ENCODE measurements around the gene NTSR1.

NTSR1 gene

DNA sequence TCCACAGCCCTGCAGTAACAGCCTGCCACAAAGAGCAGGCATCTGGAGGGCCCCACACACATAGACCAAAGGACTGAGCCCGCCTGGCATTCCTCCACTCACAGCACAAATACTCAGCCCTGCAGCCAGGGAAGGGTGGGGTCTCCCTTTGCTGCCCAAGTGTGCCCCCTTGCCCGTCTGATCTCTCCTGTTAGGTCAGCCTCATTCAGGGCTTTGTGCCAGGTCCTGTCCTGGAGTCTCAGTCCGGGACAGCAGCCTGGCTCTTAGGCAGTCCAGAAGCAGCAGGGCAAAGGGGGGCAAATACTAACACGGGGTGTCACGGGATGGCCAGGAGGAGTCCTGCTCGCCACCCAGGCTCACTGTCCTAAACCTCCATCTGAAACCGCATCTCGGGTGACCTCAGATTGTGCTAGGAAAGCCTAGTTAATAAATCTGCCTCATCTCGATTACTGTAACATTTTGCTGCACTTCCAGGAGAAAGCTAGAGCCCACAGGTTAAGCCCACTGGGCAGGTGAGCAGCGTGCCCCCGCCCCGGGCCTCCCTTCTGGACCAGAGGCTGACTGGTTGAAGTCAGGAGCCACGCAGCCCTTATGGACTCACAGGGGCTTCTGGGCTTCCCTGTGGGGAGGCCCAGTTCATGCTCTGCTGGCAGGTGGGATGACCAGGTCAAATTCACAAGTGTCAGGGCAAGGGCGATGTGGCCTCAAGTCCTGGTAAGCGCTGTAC, 92.8 kb downstream of the NTSR1 start:
- no peak for TF ChIP-seq ZFX (IDR thresholded peaks at IDR 0.05; ENCODE audit: borderline replicate concordance)
- H3K27ac ChIP-seq: no peak overlapping the region

DNA sequence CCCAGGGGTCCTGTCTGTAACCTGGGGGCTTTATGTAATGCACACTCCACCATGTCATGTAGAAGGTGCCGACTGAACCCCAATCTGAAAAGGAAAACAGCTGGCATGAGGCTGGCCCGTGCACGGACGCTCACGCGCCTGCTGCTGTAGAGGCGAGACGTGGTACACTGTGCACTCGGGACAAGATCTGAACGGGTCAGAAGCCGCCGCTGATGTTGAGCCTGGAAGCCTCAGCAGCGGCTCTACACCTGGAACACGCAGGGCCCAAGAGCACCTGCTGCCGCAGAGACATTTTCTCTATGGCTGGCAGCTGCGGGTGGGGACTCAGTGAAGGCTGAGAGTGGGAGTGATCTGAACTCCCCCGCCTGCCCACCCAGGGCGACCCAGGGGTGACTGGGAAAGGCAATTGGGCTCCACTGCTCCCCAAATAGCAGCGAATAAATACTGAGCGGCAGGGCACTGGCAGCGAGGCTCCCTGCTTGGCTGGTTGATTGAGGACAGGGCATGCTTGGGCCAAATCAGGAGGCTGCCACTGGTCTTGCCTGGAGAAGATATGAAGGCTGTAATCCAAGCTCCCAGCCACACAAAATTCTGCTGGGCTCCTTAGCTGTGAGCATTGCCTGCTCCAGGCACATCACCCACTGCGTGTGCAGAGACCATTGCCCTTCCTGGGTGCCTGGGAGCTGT, 93.5 kb downstream of the NTSR1 start:
- H3K27ac ChIP-seq: no peak overlapping the region
- TF ChIP-seq, protein P1, sequence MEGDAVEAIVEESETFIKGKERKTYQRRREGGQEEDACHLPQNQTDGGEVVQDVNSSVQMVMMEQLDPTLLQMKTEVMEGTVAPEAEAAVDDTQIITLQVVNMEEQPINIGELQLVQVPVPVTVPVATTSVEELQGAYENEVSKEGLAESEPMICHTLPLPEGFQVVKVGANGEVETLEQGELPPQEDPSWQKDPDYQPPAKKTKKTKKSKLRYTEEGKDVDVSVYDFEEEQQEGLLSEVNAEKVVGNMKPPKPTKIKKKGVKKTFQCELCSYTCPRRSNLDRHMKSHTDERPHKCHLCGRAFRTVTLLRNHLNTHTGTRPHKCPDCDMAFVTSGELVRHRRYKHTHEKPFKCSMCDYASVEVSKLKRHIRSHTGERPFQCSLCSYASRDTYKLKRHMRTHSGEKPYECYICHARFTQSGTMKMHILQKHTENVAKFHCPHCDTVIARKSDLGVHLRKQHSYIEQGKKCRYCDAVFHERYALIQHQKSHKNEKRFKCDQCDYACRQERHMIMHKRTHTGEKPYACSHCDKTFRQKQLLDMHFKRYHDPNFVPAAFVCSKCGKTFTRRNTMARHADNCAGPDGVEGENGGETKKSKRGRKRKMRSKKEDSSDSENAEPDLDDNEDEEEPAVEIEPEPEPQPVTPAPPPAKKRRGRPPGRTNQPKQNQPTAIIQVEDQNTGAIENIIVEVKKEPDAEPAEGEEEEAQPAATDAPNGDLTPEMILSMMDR (IDR thresholded peaks at IDR 0.05): no peak
- no peak for TF ChIP-seq ZFX (IDR thresholded peaks at IDR 0.05; ENCODE audit: borderline replicate concordance)

DNA sequence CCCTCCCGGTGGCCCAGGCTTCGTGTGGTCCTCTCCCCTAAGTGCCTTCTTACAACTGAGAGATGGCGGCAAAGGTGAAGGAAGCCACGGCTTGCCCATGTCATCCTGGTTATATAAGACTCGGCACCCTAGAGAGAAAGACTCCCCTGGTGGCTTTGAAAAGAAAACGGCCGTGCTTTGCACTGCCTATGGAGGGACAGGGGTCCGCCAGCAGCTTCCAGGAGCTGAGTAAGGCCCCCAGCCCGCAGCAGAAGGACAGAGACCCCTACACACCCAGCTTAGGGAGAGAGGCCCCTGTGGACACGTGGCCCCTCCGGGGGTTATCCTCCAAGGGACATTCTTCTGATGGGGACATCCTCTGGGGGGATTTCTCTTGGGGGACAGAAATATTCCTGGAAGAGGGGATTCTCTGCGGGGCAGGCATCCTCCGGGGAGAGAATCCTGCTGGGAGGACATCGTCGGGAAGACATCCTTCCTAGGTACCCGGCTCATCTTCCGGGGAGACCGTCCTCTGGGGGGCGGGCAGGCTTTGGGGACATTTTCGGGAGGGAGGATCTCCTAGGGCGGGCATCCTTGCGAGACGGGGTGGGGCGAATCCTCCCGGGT, 95.5 kb downstream of the NTSR1 start:
- H3K27ac ChIP-seq: no peak overlapping the region
- TF ChIP-seq ZFX (IDR thresholded peaks at IDR 0.05; ENCODE audit: borderline replicate concordance): no peak
- TF ChIP-seq, protein P1 (IDR thresholded peaks at IDR 0.05): no peak

DNA sequence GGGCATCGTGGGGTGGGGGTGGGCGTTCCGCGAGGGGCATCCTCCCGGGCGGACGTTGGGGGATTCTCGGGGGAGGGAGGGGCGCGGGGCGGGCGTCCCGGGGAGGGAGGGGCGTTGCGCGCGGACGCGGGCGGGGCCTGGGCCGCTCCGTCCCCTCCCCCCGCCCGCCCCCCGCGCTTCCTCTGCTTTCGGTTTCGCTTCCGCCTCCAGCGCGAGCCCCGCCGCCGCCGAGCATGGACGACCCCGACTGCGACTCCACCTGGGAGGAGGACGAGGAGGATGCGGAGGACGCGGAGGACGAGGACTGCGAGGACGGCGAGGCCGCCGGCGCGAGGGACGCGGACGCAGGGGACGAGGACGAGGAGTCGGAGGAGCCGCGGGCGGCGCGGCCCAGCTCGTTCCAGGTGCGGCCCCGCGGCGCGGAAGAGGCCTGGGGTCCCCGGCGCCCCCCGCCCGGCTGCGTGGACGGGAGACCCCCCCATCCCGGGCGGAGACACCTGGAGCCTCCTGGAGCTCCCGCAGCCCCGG, 96.1 kb downstream of the NTSR1 start, which contains the start of gene OGFR:
OGFR (plus strand) TSS at position 209 of the 528 bp plus-strand sequence; CDS start at position 234, 25 bp downstream.
- peak within 1 kb of the TSS; percentile 52 for H3K27ac ChIP-seq
- TF ChIP-seq ZFX (IDR thresholded peaks at IDR 0.05; ENCODE audit: borderline replicate concordance): no peak
- TF ChIP-seq, protein P1 (IDR thresholded peaks at IDR 0.05): no peak

DNA sequence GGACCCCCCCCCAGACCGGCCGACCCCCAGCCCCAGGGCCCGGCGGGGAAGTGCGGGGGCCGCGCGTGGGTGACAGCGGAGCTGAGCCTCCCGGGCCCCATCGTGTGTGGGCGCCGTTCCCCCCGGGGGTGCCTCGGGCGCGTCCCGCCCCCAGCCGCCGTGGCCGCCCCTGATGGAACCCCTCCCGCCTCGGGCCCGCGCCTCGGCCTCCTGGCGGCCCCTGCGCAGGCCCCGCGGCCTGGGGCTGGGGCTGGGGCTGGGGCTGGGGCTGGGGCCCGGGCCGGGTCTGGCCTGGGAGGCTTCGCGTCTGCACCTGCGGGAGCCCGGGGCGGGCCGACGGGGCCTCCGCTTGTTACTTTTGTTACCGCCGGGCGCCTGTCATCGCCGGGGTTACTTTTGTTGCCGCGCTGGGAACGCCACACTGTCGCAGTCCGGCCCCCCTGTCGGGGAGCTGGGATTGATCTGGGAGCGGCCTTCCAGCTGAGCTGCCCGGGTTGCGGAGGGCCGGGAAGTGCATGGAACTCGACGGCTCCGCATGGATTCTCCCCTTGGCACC, 96.6 kb downstream of the NTSR1 start:
- no peak for TF ChIP-seq ZFX (IDR thresholded peaks at IDR 0.05; ENCODE audit: borderline replicate concordance)
- TF ChIP-seq, protein P1 (IDR thresholded peaks at IDR 0.05): no peak
- H3K27ac ChIP-seq: peak overlapping the region; percentile 52

DNA sequence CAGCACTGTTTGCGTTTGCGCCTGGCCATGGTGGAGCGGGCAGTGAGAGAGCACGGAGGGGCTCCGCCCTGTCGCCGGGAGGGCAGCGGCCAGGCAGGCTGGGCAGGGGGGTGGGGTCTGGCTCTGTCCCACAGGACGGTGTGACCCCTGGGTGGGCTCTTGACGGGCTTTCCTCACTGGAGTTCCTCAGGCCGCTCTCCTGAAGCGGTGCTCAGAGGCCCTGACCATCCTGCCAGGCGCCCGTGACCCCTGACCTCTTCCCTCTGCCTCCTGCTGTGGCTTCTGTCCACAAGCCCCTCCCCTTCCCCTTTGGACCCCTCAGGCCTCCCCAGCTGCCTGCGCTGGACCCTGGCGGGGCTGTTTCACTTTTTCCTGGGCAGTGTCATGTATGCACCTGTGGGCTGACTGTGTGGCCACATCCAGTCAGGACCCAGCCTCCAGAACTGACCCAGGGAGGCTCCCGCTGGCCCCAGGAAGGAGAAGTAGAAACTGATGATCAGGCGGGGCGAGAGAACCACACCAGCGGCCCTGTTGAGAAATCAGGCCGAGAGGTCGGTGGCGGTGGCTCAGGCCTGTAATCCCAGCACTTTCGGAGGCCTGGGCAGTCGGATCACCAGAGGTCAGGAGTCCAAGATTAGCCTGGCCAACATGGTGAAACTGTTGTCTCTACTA, 97.2 kb downstream of the NTSR1 start:
- peak overlapping the region; percentile 52 for H3K27ac ChIP-seq
- TF ChIP-seq, protein P1 (IDR thresholded peaks at IDR 0.05): no peak
- no peak for TF ChIP-seq ZFX (IDR thresholded peaks at IDR 0.05; ENCODE audit: borderline replicate concordance)
